A549 (cell line): Measurements from ENCODE around the gene GIT1. TPM values are rescaled to one million over a fixed set of nuclear protein-coding genes. Genes with fewer than 3 reads are reported as not detected.

Experiments used
- ATAC-seq, 2 experiments: fragments of 200-7000 bp in 1 of 2; fragments of >200 bp in 1 of 2; cut with Nextera tagmentation in 1 of 2; cut with Tn5 transposase in 1 of 2; 3 replicates each; pipeline versions ENCODE4 v1.8.0 to v1.9.1; 2018 to 2020; ENCODE audit warnings: mild to moderate bottlenecking in 1 of 2, moderate library complexity in 1 of 2
- CTCF ChIA-PET: fragments of 300-600 bp; sonication (Branson Sonifier 250); formaldehyde crosslinking; extraction: SDS; loops from one replicate; lab custom pipeline; 2021; ENCODE audit warnings: antibody characterized with exemption, inconsistent platforms; lab: Yijun Ruan, JAX
- POLR2A ChIA-PET: fragments of 350-600 bp; formaldehyde crosslinking; extraction: SDS; loops from one replicate; lab custom pipeline; 2021; ENCODE audit warnings: antibody characterized with exemption, inconsistent platforms; lab: Yijun Ruan, JAX
- DNase-seq, 2 experiments: peaks; one replicate each; pipeline versions ENCODE4 v3.0.0 to v3.0.0-alpha.2; 2011 to 2016; ENCODE audit warnings: low read depth in 1 of 2, low spot score in 1 of 2
- FAIRE-seq: peaks from 2 replicates; lab custom pipeline; 2011; peaks lifted over from hg19 to GRCh38; lab: Jason Lieb, UNC
- H3K27ac ChIP-seq, 2 experiments: fragments of >200 bp; sonication (Bioruptor Twin); formaldehyde crosslinking; 3 replicates each; pipeline ENCODE4 v1.5.1; 2016 to 2017
- H3K4me1 ChIP-seq: fragments of >200 bp; sonication (Bioruptor Twin); formaldehyde crosslinking; 3 replicates; pipeline ENCODE4 v1.6.1; 2016
- H3K4me2 ChIP-seq: fragments of >200 bp; sonication (Bioruptor Twin); formaldehyde crosslinking; 3 replicates; pipeline ENCODE4 v1.6.1; 2016
- H3K4me3 ChIP-seq: fragments of >200 bp; sonication (Bioruptor Twin); formaldehyde crosslinking; 3 replicates; pipeline ENCODE4 v1.5.1; 2016
- H3K9me3 ChIP-seq: fragments of >200 bp; sonication (Bioruptor Twin); formaldehyde crosslinking; 3 replicates; pipeline ENCODE4 v1.6.1; 2016
- CBX2 ChIP-seq: fragments of 200-600 bp; sonication (generic); IDR thresholded peaks from 2 replicates; pipeline ENCODE4 v1.6.1; 2016; ENCODE audit warnings: low read depth, mild to moderate bottlenecking, borderline replicate concordance
- CBX8 ChIP-seq: fragments of 200-600 bp; sonication (generic); IDR thresholded peaks from 2 replicates; pipeline ENCODE4 v1.6.1; 2016
- CEBPB ChIP-seq, 2 experiments: fragments of >200 bp in 1 of 2; sonication (Bioruptor Twin) in 1 of 2; formaldehyde crosslinking in 1 of 2; IDR thresholded peaks; 2 replicates each; pipeline ENCODE4 v1.6.1; 2012 to 2016
- EHF ChIP-seq: fragments of 250-450 bp; sonication (Bioruptor Pico); IDR thresholded peaks from 2 replicates; pipeline ENCODE4 v1.5.0; 2020; ENCODE audit warnings: mild to moderate bottlenecking
- EP300 ChIP-seq, 2 experiments: fragments of >200 bp; sonication (Bioruptor Twin); formaldehyde crosslinking; IDR thresholded peaks; 2 replicates in 1 of 2; 3 replicates in 1 of 2; pipeline ENCODE4 v1.6.1; 2016 to 2017
- ESRRA ChIP-seq: fragments of 150-350 bp; IDR thresholded peaks from 2 replicates; pipeline ENCODE4 v1.6.1; 2014; ENCODE audit warnings: mild to moderate bottlenecking, low read length, borderline replicate concordance
- FOSB ChIP-seq: fragments of 250-450 bp; sonication (Bioruptor Pico); IDR thresholded peaks from 2 replicates; pipeline ENCODE4 v1.5.0; 2020; ENCODE audit warnings: mild to moderate bottlenecking, moderate library complexity
- FOSL2 ChIP-seq, 2 experiments: fragments of 450-650 bp in 1 of 2; fragments of >200 bp in 1 of 2; sonication (Bioruptor Twin) in 1 of 2; formaldehyde crosslinking; IDR thresholded peaks; 2 replicates each; pipeline versions ENCODE4 v1.5.0 to v1.6.1; 2016 to 2020; ENCODE audit warnings: mild to moderate bottlenecking in 1 of 2, moderate library complexity in 1 of 2
- FOXS1 ChIP-seq: fragments of 250-450 bp; sonication (Bioruptor Pico); IDR thresholded peaks from 2 replicates; pipeline ENCODE4 v1.5.0; 2020; ENCODE audit warnings: mild to moderate bottlenecking, moderate library complexity
- HOXA7 ChIP-seq: fragments of 250-450 bp; sonication (Bioruptor Pico); IDR thresholded peaks from 2 replicates; pipeline ENCODE4 v1.5.0; 2020; ENCODE audit warnings: mild to moderate bottlenecking, moderate library complexity
- HOXB5 ChIP-seq: fragments of 250-450 bp; sonication (Bioruptor Pico); IDR thresholded peaks from 2 replicates; pipeline ENCODE4 v1.5.0; 2020; ENCODE audit warnings: mild to moderate bottlenecking, moderate library complexity
- KDM1A ChIP-seq: fragments of 200-600 bp; sonication (generic); IDR thresholded peaks from 2 replicates; pipeline ENCODE4 v1.6.1; 2016; ENCODE audit warnings: low read depth, mild to moderate bottlenecking
- MAFK ChIP-seq: fragments of 450-650 bp; IDR thresholded peaks from 2 replicates; pipeline ENCODE4 v1.6.1; 2014; ENCODE audit not compliant: partially characterized antibody
- MAZ ChIP-seq: fragments of 150-350 bp; IDR thresholded peaks from 2 replicates; pipeline ENCODE4 v1.6.1; 2014; ENCODE audit warnings: antibody characterized with exemption, low read depth, low read length, borderline replicate concordance
- MYC ChIP-seq: IDR thresholded peaks from 2 replicates; pipeline ENCODE4 v1.6.1; 2012; ENCODE audit warnings: mild to moderate bottlenecking, inconsistent platforms, low read length, improper control_type of control experiment, borderline replicate concordance
- NFE2L2 ChIP-seq: fragments of 150-350 bp; conservative IDR thresholded peaks from 2 replicates; pipeline ENCODE4 v1.6.1; 2014; ENCODE audit warnings: low read length
- PHF8 ChIP-seq: fragments of 200-600 bp; sonication (generic); IDR thresholded peaks from 2 replicates; pipeline ENCODE4 v1.6.1; 2016; ENCODE audit warnings: low read depth, mild to moderate bottlenecking, antibody characterized with exemption, moderate library complexity, borderline replicate concordance
- RAD21 ChIP-seq, 2 experiments: fragments of >200 bp in 1 of 2; sonication (Bioruptor Twin) in 1 of 2; formaldehyde crosslinking in 1 of 2; IDR thresholded peaks in 1 of 2; conservative IDR thresholded peaks in 1 of 2; 2 replicates in 1 of 2; 3 replicates in 1 of 2; pipeline ENCODE4 v1.6.1; 2012 to 2018; ENCODE audit warnings: inconsistent platforms in 1 of 2
- RARB ChIP-seq: fragments of 250-450 bp; sonication (Bioruptor Pico); IDR thresholded peaks from 2 replicates; pipeline ENCODE4 v1.8.0; 2021; ENCODE audit warnings: mild to moderate bottlenecking, moderate library complexity
- RCOR1 ChIP-seq: fragments of 150-350 bp; IDR thresholded peaks from 2 replicates; pipeline ENCODE4 v1.6.1; 2014; ENCODE audit warnings: antibody characterized with exemption, low read length, low read depth
- SREBF2 ChIP-seq: fragments of 450-650 bp; IDR thresholded peaks from 2 replicates; pipeline ENCODE4 v1.6.1; 2014; ENCODE audit warnings: mild to moderate bottlenecking, moderate library complexity
- ZSCAN20 ChIP-seq: fragments of 250-450 bp; sonication (Bioruptor Pico); IDR thresholded peaks from 2 replicates; pipeline ENCODE4 v1.8.0; 2022; ENCODE audit warnings: mild to moderate bottlenecking, moderate library complexity
- WGBS: methylation state at CpG from one replicate; pipeline ENCODE4 v1.1.6; 2017; ENCODE audit errors: missing lambda C conversion rate; 5-methylcytosine and 5-hydroxymethylcytosine counted together
- polyA plus RNA-seq, 4 experiments: library from polyadenylated mRNA; depleted of rRNA in 3 of 4; stranded (reverse); fragments of >200 nt; fragmentation: RNase III in 1 of 4; extraction: RNeasy Plus Mini Kit Qiagen cat#74134 plus additional on column Dnase treatment in 1 of 4; gene quantifications; 2 replicates in 3 of 4; 3 replicates in 1 of 4; pipeline ENCODE4 v1.2.3, GENCODE V29; 2011 to 2017
- TF ChIP-seq, protein P1 (sequence below): fragments of 150-350 bp; IDR thresholded peaks from 2 replicates; pipeline ENCODE4 v1.6.1; 2014; ENCODE audit warnings: low read depth, mild to moderate bottlenecking, low read length
- TF ChIP-seq, protein P2 (sequence below): IDR thresholded peaks from 2 replicates; pipeline ENCODE4 v1.6.1; 2012
- TF ChIP-seq, protein P3 (sequence below): fragments of 200-600 bp; sonication (generic); IDR thresholded peaks from 2 replicates; pipeline ENCODE4 v1.6.1; 2016; ENCODE audit warnings: antibody characterized with exemption, mild to moderate bottlenecking, moderate library complexity
- TF ChIP-seq, protein P4 (sequence below): fragments of >200 bp; sonication (Bioruptor Twin); formaldehyde crosslinking; IDR thresholded peaks from 3 replicates; pipeline ENCODE4 v1.6.1; 2016
- TF ChIP-seq, protein P5 (sequence below): fragments of 250-450 bp; sonication (Bioruptor Pico); IDR thresholded peaks from 2 replicates; pipeline ENCODE4 v1.5.0; 2020; ENCODE audit warnings: low read depth, mild to moderate bottlenecking, moderate library complexity
- TF ChIP-seq, protein P6 (sequence below): IDR thresholded peaks from 2 replicates; pipeline ENCODE4 v1.6.1; 2012; ENCODE audit warnings: low read depth, borderline replicate concordance

The GIT1 gene
- polyA plus RNA-seq, 2 of the 4 experiments (the other 2 are of a cell fraction), result 47.8 to 53.0 TPM

DNA sequence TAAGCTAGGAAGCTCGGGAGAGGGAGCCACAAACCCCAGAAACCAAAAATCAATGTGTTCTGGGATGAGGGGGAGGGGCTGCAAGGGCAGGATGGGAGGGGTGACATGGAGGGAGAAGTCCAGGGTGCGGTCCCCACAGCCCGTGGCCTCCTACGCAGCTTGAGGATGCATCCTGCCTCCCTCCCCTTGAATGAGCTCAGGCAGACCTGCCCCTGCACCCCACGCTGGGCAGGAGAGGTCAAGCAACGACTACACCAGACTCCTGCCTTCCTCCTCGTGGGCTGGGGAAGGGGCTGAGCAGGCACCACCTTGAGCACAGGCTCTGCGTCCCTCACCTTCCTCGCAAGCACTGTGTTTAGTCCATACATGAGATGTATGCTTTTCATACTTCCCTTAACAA, 7.4 kb upstream of the GIT1 start:
- no peak for DNase-seq
- no peak for ATAC-seq
- CTCF ChIA-PET, result interaction anchor here (0.7 to 11.5 kb wide), 8 partner anchors 9 to 496 kb away, joined by 3 to 325 read pairs (median 6); no protein-coding TSS in a partner anchor
- POLR2A ChIA-PET, result no interaction called here
- no peak for FAIRE-seq
- Histone ChIP-seq H3K27ac (no peak overlapping the region), H3K4me1 (peaks cover 26% of the 10 kb centered on the region), H3K4me2 (no peak overlapping the region), H3K4me3 (no peak overlapping the region), H3K9me3 (no peaks in the 10 kb centered on the region)
- 84% methylated on average over 8 of the region's 9 CpGs for WGBS
- TF ChIP-seq, protein P1, sequence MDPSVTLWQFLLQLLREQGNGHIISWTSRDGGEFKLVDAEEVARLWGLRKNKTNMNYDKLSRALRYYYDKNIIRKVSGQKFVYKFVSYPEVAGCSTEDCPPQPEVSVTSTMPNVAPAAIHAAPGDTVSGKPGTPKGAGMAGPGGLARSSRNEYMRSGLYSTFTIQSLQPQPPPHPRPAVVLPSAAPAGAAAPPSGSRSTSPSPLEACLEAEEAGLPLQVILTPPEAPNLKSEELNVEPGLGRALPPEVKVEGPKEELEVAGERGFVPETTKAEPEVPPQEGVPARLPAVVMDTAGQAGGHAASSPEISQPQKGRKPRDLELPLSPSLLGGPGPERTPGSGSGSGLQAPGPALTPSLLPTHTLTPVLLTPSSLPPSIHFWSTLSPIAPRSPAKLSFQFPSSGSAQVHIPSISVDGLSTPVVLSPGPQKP, result no peak
- TF ChIP-seq, protein P2, sequence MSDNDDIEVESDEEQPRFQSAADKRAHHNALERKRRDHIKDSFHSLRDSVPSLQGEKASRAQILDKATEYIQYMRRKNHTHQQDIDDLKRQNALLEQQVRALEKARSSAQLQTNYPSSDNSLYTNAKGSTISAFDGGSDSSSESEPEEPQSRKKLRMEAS, result no peak
- TF ChIP-seq MAFK (no peak), RARB (CRISPR knock-in tag) (no peak), PHF8 (no peak), MYC (no peak), KDM1A (no peak), EHF (CRISPR knock-in tag) (no peak), ZSCAN20 (no peak), CBX8 (no peak), SREBF2 (no peak), CEBPB (IDR thresholded peaks at IDR 0.05) (no peak), RCOR1 (no peak)
- TF ChIP-seq, protein P3, sequence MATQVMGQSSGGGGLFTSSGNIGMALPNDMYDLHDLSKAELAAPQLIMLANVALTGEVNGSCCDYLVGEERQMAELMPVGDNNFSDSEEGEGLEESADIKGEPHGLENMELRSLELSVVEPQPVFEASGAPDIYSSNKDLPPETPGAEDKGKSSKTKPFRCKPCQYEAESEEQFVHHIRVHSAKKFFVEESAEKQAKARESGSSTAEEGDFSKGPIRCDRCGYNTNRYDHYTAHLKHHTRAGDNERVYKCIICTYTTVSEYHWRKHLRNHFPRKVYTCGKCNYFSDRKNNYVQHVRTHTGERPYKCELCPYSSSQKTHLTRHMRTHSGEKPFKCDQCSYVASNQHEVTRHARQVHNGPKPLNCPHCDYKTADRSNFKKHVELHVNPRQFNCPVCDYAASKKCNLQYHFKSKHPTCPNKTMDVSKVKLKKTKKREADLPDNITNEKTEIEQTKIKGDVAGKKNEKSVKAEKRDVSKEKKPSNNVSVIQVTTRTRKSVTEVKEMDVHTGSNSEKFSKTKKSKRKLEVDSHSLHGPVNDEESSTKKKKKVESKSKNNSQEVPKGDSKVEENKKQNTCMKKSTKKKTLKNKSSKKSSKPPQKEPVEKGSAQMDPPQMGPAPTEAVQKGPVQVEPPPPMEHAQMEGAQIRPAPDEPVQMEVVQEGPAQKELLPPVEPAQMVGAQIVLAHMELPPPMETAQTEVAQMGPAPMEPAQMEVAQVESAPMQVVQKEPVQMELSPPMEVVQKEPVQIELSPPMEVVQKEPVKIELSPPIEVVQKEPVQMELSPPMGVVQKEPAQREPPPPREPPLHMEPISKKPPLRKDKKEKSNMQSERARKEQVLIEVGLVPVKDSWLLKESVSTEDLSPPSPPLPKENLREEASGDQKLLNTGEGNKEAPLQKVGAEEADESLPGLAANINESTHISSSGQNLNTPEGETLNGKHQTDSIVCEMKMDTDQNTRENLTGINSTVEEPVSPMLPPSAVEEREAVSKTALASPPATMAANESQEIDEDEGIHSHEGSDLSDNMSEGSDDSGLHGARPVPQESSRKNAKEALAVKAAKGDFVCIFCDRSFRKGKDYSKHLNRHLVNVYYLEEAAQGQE, result no peak
- TF ChIP-seq, protein P4, sequence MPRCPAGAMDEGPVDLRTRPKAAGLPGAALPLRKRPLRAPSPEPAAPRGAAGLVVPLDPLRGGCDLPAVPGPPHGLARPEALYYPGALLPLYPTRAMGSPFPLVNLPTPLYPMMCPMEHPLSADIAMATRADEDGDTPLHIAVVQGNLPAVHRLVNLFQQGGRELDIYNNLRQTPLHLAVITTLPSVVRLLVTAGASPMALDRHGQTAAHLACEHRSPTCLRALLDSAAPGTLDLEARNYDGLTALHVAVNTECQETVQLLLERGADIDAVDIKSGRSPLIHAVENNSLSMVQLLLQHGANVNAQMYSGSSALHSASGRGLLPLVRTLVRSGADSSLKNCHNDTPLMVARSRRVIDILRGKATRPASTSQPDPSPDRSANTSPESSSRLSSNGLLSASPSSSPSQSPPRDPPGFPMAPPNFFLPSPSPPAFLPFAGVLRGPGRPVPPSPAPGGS, result no peak
- TF ChIP-seq, protein P5, sequence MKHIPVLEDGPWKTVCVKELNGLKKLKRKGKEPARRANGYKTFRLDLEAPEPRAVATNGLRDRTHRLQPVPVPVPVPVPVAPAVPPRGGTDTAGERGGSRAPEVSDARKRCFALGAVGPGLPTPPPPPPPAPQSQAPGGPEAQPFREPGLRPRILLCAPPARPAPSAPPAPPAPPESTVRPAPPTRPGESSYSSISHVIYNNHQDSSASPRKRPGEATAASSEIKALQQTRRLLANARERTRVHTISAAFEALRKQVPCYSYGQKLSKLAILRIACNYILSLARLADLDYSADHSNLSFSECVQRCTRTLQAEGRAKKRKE (CRISPR knock-in tag), result no peak

DNA sequence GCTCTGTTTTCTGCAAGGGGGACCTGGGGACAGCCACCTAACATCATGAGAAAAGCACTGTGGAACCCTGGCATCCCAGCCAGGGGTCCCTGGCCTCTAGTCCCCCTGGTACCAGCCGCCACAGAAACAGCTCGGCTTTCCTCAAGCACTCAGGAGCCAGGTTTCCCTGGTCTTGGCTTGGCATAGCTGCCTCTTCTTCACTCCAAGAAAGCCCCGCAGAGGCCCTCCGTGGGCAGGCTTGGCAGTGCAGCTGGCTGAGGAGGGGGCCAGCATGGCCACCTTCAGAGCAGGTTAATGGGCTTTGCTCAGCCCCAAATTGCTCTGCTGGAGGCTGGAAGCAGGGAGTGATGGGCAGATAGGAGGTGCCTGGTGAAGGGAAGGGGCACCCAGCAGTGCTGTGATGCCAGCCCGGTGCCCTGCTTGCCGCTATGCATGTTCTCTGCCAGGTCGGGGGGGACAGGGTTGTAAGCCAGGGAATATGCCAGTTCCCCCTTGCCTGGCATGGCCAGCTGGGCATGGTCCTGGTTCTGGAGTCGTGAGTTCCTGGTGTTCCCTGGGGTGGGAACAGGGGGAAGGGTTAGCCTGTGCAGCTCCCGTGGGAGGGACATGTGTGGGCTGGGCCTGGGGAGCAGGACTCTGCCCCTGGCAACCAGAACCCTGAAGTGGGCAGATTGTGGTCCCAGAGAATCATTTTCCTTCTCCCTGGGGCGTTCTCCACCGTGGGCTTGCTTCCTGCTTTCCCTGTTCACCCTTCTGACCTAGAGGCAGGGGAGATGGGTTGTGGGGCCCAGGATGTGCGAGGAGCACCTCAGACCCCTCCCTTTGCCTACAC, 6.7 kb upstream of the GIT1 start:
- ChIA-PET CTCF (interaction anchor here (0.5 to 11.5 kb wide), 7 partner anchors 8 to 406 kb away, joined by 3 to 325 read pairs (median 6); no protein-coding TSS in a partner anchor), POLR2A (no interaction called here)
- no peak for FAIRE-seq
- ATAC-seq, result no peak
- no peak overlapping the region for H3K4me3 ChIP-seq
- WGBS, result 84% methylated on average over 12 of the region's 12 CpGs
- DNase-seq, result no peak
- peaks cover 27% of the 10 kb centered on the region for H3K4me1 ChIP-seq
- H3K4me2 ChIP-seq, result no peak overlapping the region
- no peak overlapping the region for H3K27ac ChIP-seq
- H3K9me3 ChIP-seq, result no peaks in the 10 kb centered on the region
- TF ChIP-seq MAZ (no peak), CEBPB (IDR thresholded peaks at IDR 0.05) (no peak), EHF (CRISPR knock-in tag) (no peak), FOXS1 (CRISPR knock-in tag) (no peak), FOSL2 (IDR thresholded peaks at IDR 0.05) (no peak), FOSL2 (CRISPR knock-in tag; IDR thresholded peaks at IDR 0.05) (no peak), MAFK (no peak), MYC (no peak), CBX8 (no peak), RAD21 (conservative IDR thresholded peaks at IDR 0.05 in 1 of 2, IDR thresholded peaks at IDR 0.05 in 1 of 2) (no peak), EP300 (IDR thresholded peaks at IDR 0.05) (no peak), HOXA7 (CRISPR knock-in tag) (no peak), FOSB (CRISPR knock-in tag) (no peak), ESRRA (no peak), CBX2 (no peak), HOXB5 (CRISPR knock-in tag) (no peak), ZSCAN20 (no peak), RARB (CRISPR knock-in tag) (no peak), NFE2L2 (no peak)
- TF ChIP-seq, protein P6, sequence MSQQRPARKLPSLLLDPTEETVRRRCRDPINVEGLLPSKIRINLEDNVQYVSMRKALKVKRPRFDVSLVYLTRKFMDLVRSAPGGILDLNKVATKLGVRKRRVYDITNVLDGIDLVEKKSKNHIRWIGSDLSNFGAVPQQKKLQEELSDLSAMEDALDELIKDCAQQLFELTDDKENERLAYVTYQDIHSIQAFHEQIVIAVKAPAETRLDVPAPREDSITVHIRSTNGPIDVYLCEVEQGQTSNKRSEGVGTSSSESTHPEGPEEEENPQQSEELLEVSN, result no peak
